Mesodermal cell (in vitro differentiated cells): ENCODE data around the gene PARD3B.

Source experiments
- H3K27ac ChIP-seq: 2 replicates; pipeline ENCODE4 v1.7.0; 2013; ENCODE audit warnings: mild to moderate bottlenecking, low read depth, low read length, moderate library complexity; ENCODE audit not compliant: severe bottlenecking
- H3K36me3 ChIP-seq: 2 replicates; pipeline ENCODE4 v1.7.1; 2013; ENCODE audit warnings: mild to moderate bottlenecking, low read length, moderate library complexity; ENCODE audit not compliant: control insufficient read depth, insufficient read depth
- H3K4me1 ChIP-seq: one replicate; pipeline ENCODE4 v1.7.1; 2013; ENCODE audit warnings: mild to moderate bottlenecking, low read length; ENCODE audit not compliant: insufficient read depth, control insufficient read depth, poor library complexity, severe bottlenecking
- H3K4me3 ChIP-seq: 2 replicates; pipeline ENCODE4 v1.7.0; 2013; ENCODE audit warnings: low read length, control low read depth, mild to moderate bottlenecking; ENCODE audit not compliant: insufficient read depth, poor library complexity, severe bottlenecking; ENCODE audit errors: extremely low read depth
- H3K9me3 ChIP-seq: 2 replicates; pipeline ENCODE4 v1.7.1; 2013; ENCODE audit warnings: mild to moderate bottlenecking, low read length, moderate library complexity; ENCODE audit not compliant: control insufficient read depth
- WGBS, 2 experiments: methylation state at CpG; one replicate each; pipeline ENCODE4 v1.1.5; 2013; ENCODE audit warnings: missing lambda C conversion rate in 2 of 2; ENCODE audit not compliant: insufficient coverage in 2 of 2; 5-methylcytosine and 5-hydroxymethylcytosine counted together

Gene PARD3B

GRCh38 chr2:204827701-204828590 lies 282.7 kb downstream of the PARD3B start:
- Histone ChIP-seq H3K4me3 (no peak overlapping the region), H3K27ac (no peak overlapping the region), H3K9me3 (no peaks in the 10 kb centered on the region), H3K4me1 (peaks cover 3% of the 10 kb centered on the region), H3K36me3 (no peaks in the 10 kb centered on the region)
- WGBS, 2 experiments: 95 to 96% methylated on average over 7 to 8 of the region's 9 CpGs

- H3K9me3 ChIP-seq: no peaks in the 10 kb centered on the region
- no peak overlapping the region for H3K4me3 ChIP-seq
- WGBS, 2 experiments: 100% methylated on average over 1 of the region's 3 CpGs
- H3K4me1 ChIP-seq: no peaks in the 10 kb centered on the region
- H3K27ac ChIP-seq: no peak overlapping the region
- H3K36me3 ChIP-seq: no peaks in the 10 kb centered on the region
Measured at GRCh38 chr2:204834716-204835384, 289.6 kb downstream of the PARD3B start.

- Histone ChIP-seq H3K27ac (no peak overlapping the region), H3K36me3 (no peaks in the 10 kb centered on the region), H3K4me1 (no peaks in the 10 kb centered on the region), H3K4me3 (no peak overlapping the region), H3K9me3 (no peaks in the 10 kb centered on the region)
- 80% methylated on average over 1 of the region's 3 CpGs; no CpG with 5 or more reads in 1 of the 2 experiments for WGBS, 2 experiments
Measured at GRCh38 chr2:204835786-204836185, 290.5 kb downstream of the PARD3B start.

GRCh38 chr2:204840504-204840903 lies 295.2 kb downstream of the PARD3B start:
- Histone ChIP-seq H3K4me1 (peaks cover 11% of the 10 kb centered on the region), H3K9me3 (no peaks in the 10 kb centered on the region), H3K27ac (no peak overlapping the region), H3K4me3 (no peak overlapping the region), H3K36me3 (no peaks in the 10 kb centered on the region)
- 80 to 95% methylated on average over 1 to 2 of the region's 5 CpGs for WGBS, 2 experiments

- H3K4me3 ChIP-seq: no peak overlapping the region
- peaks cover 11% of the 10 kb centered on the region for H3K4me1 ChIP-seq
- H3K9me3 ChIP-seq: no peaks in the 10 kb centered on the region
- H3K27ac ChIP-seq: no peak overlapping the region
- WGBS, 2 experiments: no CpG with 5 or more reads among the region's 1 CpG
- H3K36me3 ChIP-seq: no peaks in the 10 kb centered on the region
Measured at GRCh38 chr2:204842068-204842467, 296.8 kb downstream of the PARD3B start.

- H3K4me3 ChIP-seq: no peak overlapping the region
- H3K9me3 ChIP-seq: no peaks in the 10 kb centered on the region
- WGBS, 2 experiments: 67 to 87% methylated on average over 3 to 7 of the region's 9 CpGs
- peak overlapping the region; percentile 51 for H3K27ac ChIP-seq
- H3K36me3 ChIP-seq: no peaks in the 10 kb centered on the region
- H3K4me1 ChIP-seq: peaks cover 11% of the 10 kb centered on the region
Measured at GRCh38 chr2:204842661-204843485, 297.6 kb downstream of the PARD3B start.

- no peak overlapping the region for H3K4me3 ChIP-seq
- no CpG with 5 or more reads among the region's 4 CpGs for WGBS, 2 experiments
- H3K4me1 ChIP-seq: peaks cover 11% of the 10 kb centered on the region
- no peaks in the 10 kb centered on the region for H3K9me3 ChIP-seq
- H3K27ac ChIP-seq: no peak overlapping the region
- H3K36me3 ChIP-seq: no peaks in the 10 kb centered on the region
Measured at GRCh38 chr2:204846471-204846870, 301.2 kb downstream of the PARD3B start.

- Histone ChIP-seq H3K9me3 (no peaks in the 10 kb centered on the region), H3K27ac (no peak overlapping the region), H3K36me3 (no peaks in the 10 kb centered on the region), H3K4me3 (no peak overlapping the region), H3K4me1 (no peaks in the 10 kb centered on the region)
- 93% methylated on average over 2 of the region's 3 CpGs; no CpG with 5 or more reads in 1 of the 2 experiments for WGBS, 2 experiments
Measured at GRCh38 chr2:204849892-204850291, 304.6 kb downstream of the PARD3B start.

GRCh38 chr2:204850581-204850980 lies 305.3 kb downstream of the PARD3B start:
- Histone ChIP-seq H3K9me3 (no peaks in the 10 kb centered on the region), H3K4me3 (no peak overlapping the region), H3K36me3 (no peaks in the 10 kb centered on the region), H3K27ac (no peak overlapping the region), H3K4me1 (no peaks in the 10 kb centered on the region)
- 96 to 100% methylated on average over 4 of the region's 4 CpGs for WGBS, 2 experiments

- WGBS, 2 experiments: 73 to 88% methylated on average over 1 of the region's 1 CpG
- Histone ChIP-seq H3K9me3 (no peaks in the 10 kb centered on the region), H3K4me1 (no peaks in the 10 kb centered on the region), H3K4me3 (no peak overlapping the region), H3K27ac (no peak overlapping the region), H3K36me3 (no peaks in the 10 kb centered on the region)
Measured at GRCh38 chr2:204853905-204854304, 308.6 kb downstream of the PARD3B start.
